K562 (cell line): ENCODE data around the gene BIVM. TPM values are rescaled to one million over a fixed set of nuclear protein-coding genes. Genes with fewer than 3 reads are reported as not detected.

Experiments
- CEBPG ChIP-seq, 3 experiments: fragments of 200-800 bp in 1 of 3; sonication (Bioruptor generic) in 1 of 3; sonication (generic) in 1 of 3; formaldehyde crosslinking in 1 of 3; IDR thresholded peaks in 2 of 3; conservative IDR thresholded peaks in 1 of 3; 2 replicates each; pipeline versions ENCODE4 v1.6.1 to v1.8.0; 2016 to 2022; ENCODE audit warnings: missing compliant biosample characterization in 2 of 3, missing genetic modification characterization in 2 of 3, mild to moderate bottlenecking in 1 of 3, missing genetic modification reagents in 1 of 3
- ELF1 ChIP-seq: fragments of 200-800 bp; sonication (Bioruptor generic); IDR thresholded peaks from 2 replicates; pipeline ENCODE4 v1.6.1; 2016; ENCODE audit warnings: missing genetic modification characterization, missing compliant biosample characterization
- KAT8 ChIP-seq: fragments of 450-650 bp; IDR thresholded peaks from 2 replicates; pipeline ENCODE4 v1.6.1; 2016; ENCODE audit warnings: low read depth, mild to moderate bottlenecking
- MYC ChIP-seq, 2 experiments: fragments of 250-450 bp in 1 of 2; sonication (Bioruptor Pico) in 1 of 2; IDR thresholded peaks; 2 replicates each; pipeline versions ENCODE4 v1.5.1 to v1.6.1; 2012 to 2021; ENCODE audit warnings: low read depth in 2 of 2, borderline replicate concordance in 1 of 2, improper control_type of control experiment in 1 of 2, low read length in 1 of 2, mild to moderate bottlenecking in 1 of 2, moderate library complexity in 1 of 2
- NFIX ChIP-seq: fragments of 250-450 bp; sonication (Bioruptor Pico); IDR thresholded peaks from 2 replicates; pipeline ENCODE4 v1.4.0; 2020; ENCODE audit warnings: low read depth, mild to moderate bottlenecking, moderate library complexity
- NFYB ChIP-seq: IDR thresholded peaks from 2 replicates; pipeline ENCODE4 v1.6.1; 2011; ENCODE audit warnings: mild to moderate bottlenecking, moderate library complexity; ENCODE audit not compliant: insufficient read length; ENCODE audit errors: extremely low read depth
- NR2F6 ChIP-seq: fragments of 450-650 bp; formaldehyde crosslinking; IDR thresholded peaks from 2 replicates; pipeline ENCODE4 v1.4.0; 2020; ENCODE audit warnings: mild to moderate bottlenecking
- RNF2 ChIP-seq: sonication (generic); IDR thresholded peaks from 2 replicates; pipeline ENCODE4 v1.6.1; 2016
- SNRNP70 ChIP-seq: fragments of 200-400 bp; formaldehyde crosslinking; optimal IDR thresholded peaks from 2 replicates; pipeline ENCODE3; 2017; ENCODE audit warnings: low read depth, low read length
- TAF1 ChIP-seq: IDR thresholded peaks from 2 replicates; pipeline ENCODE4 v1.6.1; 2011; ENCODE audit warnings: mild to moderate bottlenecking, low read length, moderate library complexity; ENCODE audit not compliant: insufficient read depth, control insufficient read depth, severe bottlenecking; ENCODE audit errors: extremely low read depth
- TBP ChIP-seq: optimal IDR thresholded peaks from 2 replicates; pipeline ENCODE3; 2011; ENCODE audit warnings: low read depth, low read length, improper control_type of control experiment
- TEAD2 ChIP-seq: fragments of 450-650 bp; IDR thresholded peaks from 2 replicates; pipeline ENCODE4 v1.6.1; 2016; ENCODE audit warnings: missing genetic modification characterization, control low read depth, missing compliant biosample characterization
- YY1 ChIP-seq, 3 experiments: IDR thresholded peaks; 2 replicates each; pipeline ENCODE4 v1.6.1; 2011; ENCODE audit warnings: low read length in 2 of 3, mild to moderate bottlenecking in 2 of 3, moderate library complexity in 2 of 3, borderline replicate concordance in 1 of 3, control low read depth in 1 of 3, low read depth in 1 of 3; ENCODE audit not compliant: insufficient read depth in 3 of 3, insufficient replicate concordance in 2 of 3, control insufficient read depth in 1 of 3, insufficient read length in 1 of 3; ENCODE audit errors: extremely low read depth in 1 of 3
- ZBTB7A ChIP-seq: IDR thresholded peaks from 2 replicates; pipeline ENCODE4 v1.6.1; 2011; ENCODE audit warnings: low read depth, mild to moderate bottlenecking, low read length, moderate library complexity, borderline replicate concordance; ENCODE audit not compliant: control insufficient read depth
- ZNF764 ChIP-seq: fragments of 250-450 bp; sonication (Bioruptor Pico); IDR thresholded peaks from 2 replicates; pipeline ENCODE4 v1.4.0; 2020; ENCODE audit warnings: low read depth, mild to moderate bottlenecking, moderate library complexity
- ZNF766 ChIP-seq: fragments of 200-800 bp; sonication (Bioruptor generic); conservative IDR thresholded peaks from 2 replicates; pipeline ENCODE4 v1.6.1; 2016; ENCODE audit warnings: missing genetic modification characterization, missing compliant biosample characterization
- polyA plus RNA-seq, 8 experiments: library from polyadenylated mRNA; depleted of rRNA in 4 of 8; stranded (reverse) in 5 of 8; unstranded in 3 of 8; fragments of >200 nt; fragmentation: Nextera tagmentation in 2 of 8; fragmentation: Illumina TruSeq in 1 of 8; extraction: Ambion mirVana in 2 of 8; extraction: Trizol in 1 of 8; gene quantifications; 2 replicates each; pipeline versions ENCODE4 v1.2.1 to v1.2.3, GENCODE V29; 2011 to 2014; ENCODE audit warnings: inconsistent platforms in 1 of 8, missing spikeins in 1 of 8
- total RNA-seq, 7 experiments: library from RNA; depleted of rRNA in 6 of 7; stranded (reverse); fragments of >200 nt in 6 of 7; fragmentation: Illumina TruSeq in 2 of 7; extraction: Trizol in 2 of 7; gene quantifications; 2 replicates each; pipeline versions ENCODE4 v1.2.1 to v1.2.3, GENCODE V29; 2011 to 2021; ENCODE audit warnings: low replicate concordance in 1 of 7
- TF ChIP-seq, protein P1 (sequence below): fragments of 200-800 bp; sonication (Bioruptor generic); IDR thresholded peaks from 2 replicates; pipeline ENCODE4 v1.6.1; 2017; ENCODE audit warnings: missing genetic modification characterization, missing compliant biosample characterization
- TF ChIP-seq, protein P2 (sequence below): sonication (generic); formaldehyde crosslinking; IDR thresholded peaks from 2 replicates; pipeline ENCODE4 v1.8.0; 2023; ENCODE audit warnings: mild to moderate bottlenecking, missing genetic modification reagents
- TF ChIP-seq, protein P3 (sequence below): fragments of 450-650 bp; IDR thresholded peaks from 2 replicates; pipeline ENCODE4 v1.6.1; 2016; ENCODE audit warnings: borderline replicate concordance
- TF ChIP-seq, protein P4 (sequence below): fragments of 250-450 bp; sonication (Bioruptor Pico); IDR thresholded peaks from 2 replicates; pipeline ENCODE4 v1.9.0; 2021; ENCODE audit warnings: mild to moderate bottlenecking

BIVM gene
- total and polyA plus RNA-seq, 9 of the 15 experiments (the other 6 are each of a cell fraction or from before 2014, with no cell fraction given) = 3.6 to 23.1 (median 16.8) TPM

DNA sequence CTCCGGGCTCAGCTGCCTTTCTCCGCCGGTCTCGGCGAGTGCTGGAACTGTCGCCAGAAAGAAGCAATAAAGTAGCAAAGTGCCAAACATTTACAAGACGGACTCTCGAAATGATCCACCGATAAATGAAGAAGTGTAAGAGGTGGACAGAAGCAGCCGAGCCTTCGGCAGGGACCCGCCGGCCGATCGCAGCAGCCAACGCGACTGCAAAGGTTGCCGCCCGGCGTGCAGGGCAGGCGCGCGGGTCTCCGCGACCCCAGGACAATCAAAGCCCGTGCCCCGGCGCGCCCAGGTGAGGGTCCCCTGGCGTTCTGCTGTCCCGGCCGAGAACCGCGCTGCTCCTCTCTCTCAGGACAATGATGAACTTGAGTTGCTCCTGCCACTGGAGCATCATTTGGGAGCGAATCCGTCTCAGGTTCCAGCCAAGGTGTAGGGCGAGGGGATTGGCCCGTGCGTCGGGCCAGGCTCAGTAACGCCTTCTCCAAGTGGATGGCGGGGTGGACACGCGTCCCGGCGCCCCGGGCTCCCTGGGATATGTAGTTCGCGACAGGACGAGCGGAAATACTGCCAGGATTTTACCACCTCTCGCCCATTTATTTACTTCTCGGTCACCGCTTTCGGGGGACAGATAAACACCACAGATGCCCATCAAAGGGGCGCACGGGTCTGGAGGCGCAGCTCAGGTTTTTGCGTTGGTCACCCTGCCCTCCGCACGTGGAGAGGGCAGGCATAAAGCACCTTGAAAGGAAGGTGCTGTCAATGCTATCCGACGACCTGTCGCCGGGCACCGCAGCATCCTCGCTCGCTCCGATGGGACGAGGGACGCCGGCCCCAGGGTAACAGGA is at the start of gene BIVM, which contains the start of gene POGLUT2 (continued):
- TF ChIP-seq ELF1 (tag) (peak; percentile 54; the same call in 1 of the 2 replicates), TBP (peak; percentile 61), SNRNP70 (no peak), KAT8 (no peak), ZBTB7A (peak; percentile 72; the same call in 1 of the 2 replicates), TEAD2 (tag) (no peak), NFYB (peak; percentile 92), RNF2 (no peak; the same call in 1 of the 2 replicates), TAF1 (peak; percentile 53), ZNF766 (CRISPR knock-in tag) (0 out of 2 replicates have a peak, but pooled peaks have one; percentile 24), MYC (IDR thresholded peaks at IDR 0.05; ENCODE audit: low read depth, low read length) (peak; percentile 59), MYC (CRISPR knock-in tag; IDR thresholded peaks at IDR 0.05; ENCODE audit: borderline replicate concordance, low read depth) (no peak), NFIX (no peak), NR2F6 (CRISPR knock-in tag) (no peak), YY1 (IDR thresholded peaks at IDR 0.05; ENCODE audit: borderline replicate concordance in 1 of 3, control insufficient read depth in 1 of 3, extremely low read depth in 1 of 3, insufficient read depth in 3 of 3, insufficient read length in 1 of 3, insufficient replicate concordance in 2 of 3, low read depth in 1 of 3, low read length in 2 of 3) (peak in 1 of 3 experiments; percentile 11), ZNF764 (CRISPR knock-in tag) (no peak), CEBPG (CRISPR knock-in tag; IDR thresholded peaks at IDR 0.05) (no peak), CEBPG (tag; conservative IDR thresholded peaks at IDR 0.05 in 1 of 2, IDR thresholded peaks at IDR 0.05 in 1 of 2) (no peak)
- TF ChIP-seq, protein P1, sequence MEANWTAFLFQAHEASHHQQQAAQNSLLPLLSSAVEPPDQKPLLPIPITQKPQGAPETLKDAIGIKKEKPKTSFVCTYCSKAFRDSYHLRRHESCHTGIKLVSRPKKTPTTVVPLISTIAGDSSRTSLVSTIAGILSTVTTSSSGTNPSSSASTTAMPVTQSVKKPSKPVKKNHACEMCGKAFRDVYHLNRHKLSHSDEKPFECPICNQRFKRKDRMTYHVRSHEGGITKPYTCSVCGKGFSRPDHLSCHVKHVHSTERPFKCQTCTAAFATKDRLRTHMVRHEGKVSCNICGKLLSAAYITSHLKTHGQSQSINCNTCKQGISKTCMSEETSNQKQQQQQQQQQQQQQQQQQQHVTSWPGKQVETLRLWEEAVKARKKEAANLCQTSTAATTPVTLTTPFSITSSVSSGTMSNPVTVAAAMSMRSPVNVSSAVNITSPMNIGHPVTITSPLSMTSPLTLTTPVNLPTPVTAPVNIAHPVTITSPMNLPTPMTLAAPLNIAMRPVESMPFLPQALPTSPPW = no peak
- TF ChIP-seq, protein P2, sequence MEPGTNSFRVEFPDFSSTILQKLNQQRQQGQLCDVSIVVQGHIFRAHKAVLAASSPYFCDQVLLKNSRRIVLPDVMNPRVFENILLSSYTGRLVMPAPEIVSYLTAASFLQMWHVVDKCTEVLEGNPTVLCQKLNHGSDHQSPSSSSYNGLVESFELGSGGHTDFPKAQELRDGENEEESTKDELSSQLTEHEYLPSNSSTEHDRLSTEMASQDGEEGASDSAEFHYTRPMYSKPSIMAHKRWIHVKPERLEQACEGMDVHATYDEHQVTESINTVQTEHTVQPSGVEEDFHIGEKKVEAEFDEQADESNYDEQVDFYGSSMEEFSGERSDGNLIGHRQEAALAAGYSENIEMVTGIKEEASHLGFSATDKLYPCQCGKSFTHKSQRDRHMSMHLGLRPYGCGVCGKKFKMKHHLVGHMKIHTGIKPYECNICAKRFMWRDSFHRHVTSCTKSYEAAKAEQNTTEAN (CRISPR knock-in tag) = no peak
- TF ChIP-seq, protein P3, sequence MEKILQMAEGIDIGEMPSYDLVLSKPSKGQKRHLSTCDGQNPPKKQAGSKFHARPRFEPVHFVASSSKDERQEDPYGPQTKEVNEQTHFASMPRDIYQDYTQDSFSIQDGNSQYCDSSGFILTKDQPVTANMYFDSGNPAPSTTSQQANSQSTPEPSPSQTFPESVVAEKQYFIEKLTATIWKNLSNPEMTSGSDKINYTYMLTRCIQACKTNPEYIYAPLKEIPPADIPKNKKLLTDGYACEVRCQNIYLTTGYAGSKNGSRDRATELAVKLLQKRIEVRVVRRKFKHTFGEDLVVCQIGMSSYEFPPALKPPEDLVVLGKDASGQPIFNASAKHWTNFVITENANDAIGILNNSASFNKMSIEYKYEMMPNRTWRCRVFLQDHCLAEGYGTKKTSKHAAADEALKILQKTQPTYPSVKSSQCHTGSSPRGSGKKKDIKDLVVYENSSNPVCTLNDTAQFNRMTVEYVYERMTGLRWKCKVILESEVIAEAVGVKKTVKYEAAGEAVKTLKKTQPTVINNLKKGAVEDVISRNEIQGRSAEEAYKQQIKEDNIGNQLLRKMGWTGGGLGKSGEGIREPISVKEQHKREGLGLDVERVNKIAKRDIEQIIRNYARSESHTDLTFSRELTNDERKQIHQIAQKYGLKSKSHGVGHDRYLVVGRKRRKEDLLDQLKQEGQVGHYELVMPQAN = no peak
- TF ChIP-seq, protein P4, sequence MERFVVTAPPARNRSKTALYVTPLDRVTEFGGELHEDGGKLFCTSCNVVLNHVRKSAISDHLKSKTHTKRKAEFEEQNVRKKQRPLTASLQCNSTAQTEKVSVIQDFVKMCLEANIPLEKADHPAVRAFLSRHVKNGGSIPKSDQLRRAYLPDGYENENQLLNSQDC (CRISPR knock-in tag) = no peak
